Esophagus squamous epithelium (tissue), 4 donors: ENCODE data around the gene DTNB.

Source experiments
- POLR2A ChIP-seq, 4 donors: fragments of 450-650 bp; IDR thresholded peaks; one replicate each; pipeline ENCODE4 v1.6.1; 2017; ENCODE audit warnings: antibody characterized with exemption in 4 of 4, mild to moderate bottlenecking in 4 of 4, moderate library complexity in 3 of 4
- TF ChIP-seq, protein P1 (sequence below), 6 experiments: fragments of 450-650 bp in 4 of 6; fragments of 200-600 bp in 2 of 6; sonication (generic) in 2 of 6; IDR thresholded peaks; one replicate each; pipeline ENCODE4 v1.5.1; 2016 to 2019; ENCODE audit warnings: antibody characterized with exemption in 6 of 6, mild to moderate bottlenecking in 4 of 6, moderate library complexity in 4 of 6

DNA sequence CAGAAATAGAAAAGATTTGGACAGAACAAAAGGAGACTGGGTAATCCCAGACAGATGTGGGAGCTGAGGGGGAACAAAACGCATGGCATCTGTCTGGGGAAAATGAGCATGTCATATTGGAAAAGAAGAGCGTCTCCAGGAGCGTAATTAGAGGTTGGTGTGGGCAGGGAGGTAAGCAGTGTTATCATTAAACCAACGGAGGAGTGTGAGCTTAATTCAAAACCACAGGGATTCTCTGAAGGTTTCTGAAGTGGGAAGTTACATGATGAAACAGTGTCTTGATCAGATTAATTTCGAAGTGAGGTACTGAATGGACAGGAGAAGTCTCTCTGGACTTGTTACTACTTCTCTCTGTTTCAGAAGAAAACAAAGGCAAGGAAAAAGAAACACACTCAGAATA, 53.3 kb downstream of the DTNB start:
- TF ChIP-seq POLR2A (IDR thresholded peaks at IDR 0.05): no peak
- TF ChIP-seq, protein P1, sequence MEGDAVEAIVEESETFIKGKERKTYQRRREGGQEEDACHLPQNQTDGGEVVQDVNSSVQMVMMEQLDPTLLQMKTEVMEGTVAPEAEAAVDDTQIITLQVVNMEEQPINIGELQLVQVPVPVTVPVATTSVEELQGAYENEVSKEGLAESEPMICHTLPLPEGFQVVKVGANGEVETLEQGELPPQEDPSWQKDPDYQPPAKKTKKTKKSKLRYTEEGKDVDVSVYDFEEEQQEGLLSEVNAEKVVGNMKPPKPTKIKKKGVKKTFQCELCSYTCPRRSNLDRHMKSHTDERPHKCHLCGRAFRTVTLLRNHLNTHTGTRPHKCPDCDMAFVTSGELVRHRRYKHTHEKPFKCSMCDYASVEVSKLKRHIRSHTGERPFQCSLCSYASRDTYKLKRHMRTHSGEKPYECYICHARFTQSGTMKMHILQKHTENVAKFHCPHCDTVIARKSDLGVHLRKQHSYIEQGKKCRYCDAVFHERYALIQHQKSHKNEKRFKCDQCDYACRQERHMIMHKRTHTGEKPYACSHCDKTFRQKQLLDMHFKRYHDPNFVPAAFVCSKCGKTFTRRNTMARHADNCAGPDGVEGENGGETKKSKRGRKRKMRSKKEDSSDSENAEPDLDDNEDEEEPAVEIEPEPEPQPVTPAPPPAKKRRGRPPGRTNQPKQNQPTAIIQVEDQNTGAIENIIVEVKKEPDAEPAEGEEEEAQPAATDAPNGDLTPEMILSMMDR (IDR thresholded peaks at IDR 0.05): no peak
